Peyer's patch (tissue), 4 donors: ENCODE results near the gene DENND2C.

Experiments used
- POLR2A ChIP-seq, 2 donors: fragments of 450-650 bp; IDR thresholded peaks; one replicate each; pipeline ENCODE4 v1.5.1; 2017; ENCODE audit warnings: antibody characterized with exemption in 2 of 2, mild to moderate bottlenecking in 2 of 2, moderate library complexity in 2 of 2
- TF ChIP-seq, protein P1 (sequence below), 6 experiments: fragments of 450-650 bp in 4 of 6; fragments of 200-600 bp in 2 of 6; sonication (generic) in 1 of 6; IDR thresholded peaks; one replicate each; pipeline ENCODE4 v1.5.1; 2017 to 2019; ENCODE audit warnings: antibody characterized with exemption in 6 of 6, mild to moderate bottlenecking in 3 of 6, moderate library complexity in 1 of 6

DNA sequence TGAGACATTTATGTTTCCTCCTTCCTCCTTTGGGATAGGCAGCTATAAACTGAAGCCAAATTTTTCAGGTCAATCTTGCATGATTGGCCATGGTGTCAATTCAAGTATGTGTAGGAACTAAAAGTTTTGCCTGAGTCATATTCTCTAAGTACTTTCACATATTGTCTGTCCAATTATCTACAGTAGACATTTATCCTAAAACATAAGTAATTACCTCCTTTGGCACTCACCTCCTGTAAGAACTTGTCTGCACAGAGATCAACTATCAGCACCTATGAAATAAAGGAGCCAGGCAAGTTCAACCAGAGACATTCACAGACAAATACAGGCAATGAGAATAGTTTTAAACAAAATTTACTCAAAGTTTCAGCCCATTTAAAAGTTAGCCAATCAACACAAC is 74.2 kb downstream of the DENND2C start:
- TF ChIP-seq, protein P1, sequence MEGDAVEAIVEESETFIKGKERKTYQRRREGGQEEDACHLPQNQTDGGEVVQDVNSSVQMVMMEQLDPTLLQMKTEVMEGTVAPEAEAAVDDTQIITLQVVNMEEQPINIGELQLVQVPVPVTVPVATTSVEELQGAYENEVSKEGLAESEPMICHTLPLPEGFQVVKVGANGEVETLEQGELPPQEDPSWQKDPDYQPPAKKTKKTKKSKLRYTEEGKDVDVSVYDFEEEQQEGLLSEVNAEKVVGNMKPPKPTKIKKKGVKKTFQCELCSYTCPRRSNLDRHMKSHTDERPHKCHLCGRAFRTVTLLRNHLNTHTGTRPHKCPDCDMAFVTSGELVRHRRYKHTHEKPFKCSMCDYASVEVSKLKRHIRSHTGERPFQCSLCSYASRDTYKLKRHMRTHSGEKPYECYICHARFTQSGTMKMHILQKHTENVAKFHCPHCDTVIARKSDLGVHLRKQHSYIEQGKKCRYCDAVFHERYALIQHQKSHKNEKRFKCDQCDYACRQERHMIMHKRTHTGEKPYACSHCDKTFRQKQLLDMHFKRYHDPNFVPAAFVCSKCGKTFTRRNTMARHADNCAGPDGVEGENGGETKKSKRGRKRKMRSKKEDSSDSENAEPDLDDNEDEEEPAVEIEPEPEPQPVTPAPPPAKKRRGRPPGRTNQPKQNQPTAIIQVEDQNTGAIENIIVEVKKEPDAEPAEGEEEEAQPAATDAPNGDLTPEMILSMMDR (IDR thresholded peaks at IDR 0.05): no peak
- no peak for TF ChIP-seq POLR2A (IDR thresholded peaks at IDR 0.05)
